AG04449 (cell line): ENCODE measurements around the gene AHR.
"Not testable (repeated sequence)": the region's sequence is repeated elsewhere in the genome, so short reads cannot be mapped to it uniquely, and the experiment has no call there.

Experiments
- CTCF ChIA-PET: fragments of 350-600 bp; formaldehyde crosslinking; extraction: SDS; loops from one replicate; lab custom pipeline; 2021; ENCODE audit warnings: antibody characterized with exemption; lab: Yijun Ruan, JAX
- POLR2A ChIA-PET: fragments of 400-600, 350-600 bp; formaldehyde crosslinking; extraction: SDS; loops from one replicate; lab custom pipeline; 2020; ENCODE audit warnings: antibody characterized with exemption, inconsistent platforms; lab: Yijun Ruan, JAX
- DNase-seq: peaks from one replicate; pipeline ENCODE4 v3.0.0-alpha.2; 2010; ENCODE audit warnings: low read depth, low spot score
- H3K4me3 ChIP-seq: 2 replicates; pipeline ENCODE4 v1.5.1; 2011; ENCODE audit warnings: low read depth, mild to moderate bottlenecking, control low read depth, low read length
- CTCF ChIP-seq: IDR thresholded peaks from one replicate; pipeline ENCODE4 v1.5.1; 2011; ENCODE audit warnings: mild to moderate bottlenecking, moderate library complexity, low read length, control low read depth, inconsistent platforms; ENCODE audit not compliant: insufficient read depth; ENCODE audit errors: missing control alignments

Gene AHR

DNA sequence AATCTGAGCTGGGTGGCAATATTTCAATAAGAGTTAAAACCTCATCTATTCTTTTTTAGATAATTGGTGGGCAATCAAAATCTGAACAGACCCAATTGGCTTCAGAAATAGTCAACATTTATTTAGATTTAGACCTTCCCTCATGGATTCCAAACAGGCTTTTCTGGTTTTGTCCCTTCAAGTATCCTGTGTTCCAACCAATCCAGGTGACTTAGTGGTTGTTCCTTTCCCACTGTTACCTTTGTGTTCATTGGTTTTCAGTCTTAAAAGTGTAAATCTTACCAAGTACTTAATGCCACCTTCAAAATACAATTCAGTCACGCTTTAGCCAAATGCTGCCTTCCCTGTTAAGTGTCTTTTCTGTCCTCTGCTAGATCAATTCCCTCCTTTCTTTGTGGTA, 85.9 kb downstream of the AHR start:
- ChIA-PET POLR2A (no interaction called here), CTCF (no interaction called here)
- H3K4me3 ChIP-seq: no peak overlapping the region
- no peak for TF ChIP-seq CTCF
- DNase-seq: no peak

- ChIA-PET CTCF (no interaction called here), POLR2A (no interaction called here)
- no peak overlapping the region for H3K4me3 ChIP-seq
- DNase-seq: no peak
- no peak for TF ChIP-seq CTCF
These were observed 87.2 kb downstream of the AHR start for GRCh38 chr7:17385612-17386011.

DNA sequence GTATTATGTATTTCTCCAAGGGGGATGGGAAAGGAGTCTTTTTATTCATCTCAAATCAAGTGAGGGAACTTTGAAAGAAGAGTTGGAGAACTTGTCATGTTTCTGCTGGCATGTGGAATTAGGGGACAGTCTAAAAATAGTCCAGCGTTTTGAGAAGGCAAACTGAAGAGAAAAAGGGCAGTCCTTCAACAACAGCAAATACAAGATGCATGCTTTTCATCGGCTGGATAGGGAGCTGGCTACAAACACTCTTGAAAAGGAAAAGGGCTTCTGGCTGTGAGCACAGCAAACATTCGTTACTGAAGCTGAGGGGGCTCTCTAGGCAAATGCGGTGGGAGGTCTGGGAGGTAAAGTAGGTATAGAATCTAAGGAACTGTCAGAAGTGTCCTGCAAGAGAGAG, 91.9 kb downstream of the AHR start:
- no peak overlapping the region for H3K4me3 ChIP-seq
- TF ChIP-seq CTCF: no peak
- DNase-seq: no peak
- ChIA-PET CTCF (interaction anchor here (2.0 kb wide), 1 partner anchor 290 kb away, joined by 7 read pairs; no protein-coding TSS in a partner anchor), POLR2A (no interaction called here)

DNA sequence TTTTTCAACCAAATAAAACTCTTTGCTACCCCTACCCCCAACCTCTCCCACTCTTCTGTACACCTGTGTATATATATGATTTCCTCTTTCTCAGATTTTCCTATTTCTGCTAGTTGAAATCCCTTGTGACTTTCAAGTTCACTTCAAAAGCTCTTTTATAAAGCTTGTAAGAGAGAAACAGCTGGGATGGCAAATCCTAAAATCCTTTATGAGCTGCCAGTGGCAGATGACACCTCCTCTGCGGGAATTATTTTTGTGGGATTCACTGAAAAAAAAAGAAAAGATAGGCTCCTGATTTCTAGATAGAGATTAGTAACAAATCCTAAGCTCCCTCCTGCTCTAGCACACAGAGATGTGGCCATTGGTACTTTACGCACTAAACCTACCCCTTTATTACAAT, 92.9 kb downstream of the AHR start:
- H3K4me3 ChIP-seq: no peak overlapping the region
- DNase-seq: no peak
- CTCF ChIA-PET: interaction anchor here (0.6 to 2.0 kb wide), 4 partner anchors 14 to 289 kb away, joined by 3 to 7 read pairs (median 4); no protein-coding TSS in a partner anchor
- no peak for TF ChIP-seq CTCF
- POLR2A ChIA-PET: no interaction called here

GRCh38 chr7:17392846-17393245, 94.4 kb downstream of the AHR start:
- POLR2A ChIA-PET: no interaction called here
- no peak overlapping the region for H3K4me3 ChIP-seq
- TF ChIP-seq CTCF: no peak
- CTCF ChIA-PET: no interaction called here
- peak; percentile 92 for DNase-seq

DNA sequence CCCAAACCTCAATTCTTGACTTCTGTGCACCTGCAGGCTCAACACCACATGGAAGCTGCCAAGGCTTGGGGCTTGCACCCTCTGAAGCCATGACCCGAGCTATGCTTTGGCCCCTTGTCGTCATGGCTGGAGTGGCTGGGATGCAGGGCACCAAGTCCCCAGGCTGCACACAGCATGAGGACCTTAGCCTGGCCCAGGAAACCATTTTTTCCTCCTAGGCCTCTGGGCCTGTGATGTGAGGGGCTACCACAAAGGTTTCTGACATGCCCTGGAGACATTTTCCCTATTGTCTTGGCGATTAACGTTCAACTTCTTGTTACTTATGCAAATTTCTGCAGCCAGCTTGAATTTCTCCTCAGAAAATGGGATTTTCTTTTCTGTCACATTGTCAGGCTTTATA, 96.1 kb downstream of the AHR start:
- CTCF ChIA-PET, POLR2A ChIA-PET, H3K4me3 ChIP-seq, DNase-seq: not testable (repeated sequence)
